ENCODE results near the gene TANK.

TANK gene

DNA sequence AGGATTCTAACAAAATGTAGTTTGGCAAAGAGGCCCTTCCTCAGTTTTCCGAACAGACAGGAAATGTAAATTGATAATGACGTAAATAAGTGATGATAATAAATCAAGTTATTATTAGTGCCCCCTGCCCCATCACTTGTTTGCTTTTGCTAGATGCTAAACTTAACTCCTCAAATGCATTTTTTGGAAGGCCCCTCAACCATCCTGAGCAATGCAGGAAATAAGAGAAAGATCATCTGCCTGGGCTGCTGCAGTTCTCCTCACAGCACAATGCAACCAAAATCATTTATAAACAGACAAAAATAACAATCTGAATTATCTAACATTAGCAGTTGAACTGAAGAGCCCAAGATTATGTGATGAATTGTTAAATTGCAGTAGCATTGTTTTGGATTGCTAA is 85.4 kb downstream of the TANK start:
- Histone ChIP-seq H3K27ac (ENCODE audit: low read depth, low read length) (peak overlapping the region; percentile 87), H3K27me3 (ENCODE audit: control insufficient read depth, low read length) (no peaks in the 10 kb centered on the region), H3K4me1 (ENCODE audit: control insufficient read depth, low read length) (peaks cover 89% of the 10 kb centered on the region), H3K9me2 (replicated peaks; ENCODE audit: control insufficient read depth, low read length) (no peaks in the 10 kb centered on the region), H3K4me3 (ENCODE audit: low read length) (peak overlapping the region; percentile 73), H4K20me1 (ENCODE audit: control insufficient read depth, insufficient read depth, low read depth, low read length) (no peaks in the 10 kb centered on the region), H3F3A (ENCODE audit: control insufficient read depth, insufficient read depth) (peaks cover 65% of the 10 kb centered on the region), H3K79me2 (ENCODE audit: control insufficient read depth, low read length) (peaks cover 20% of the 10 kb centered on the region), H3K36me3 (ENCODE audit: control insufficient read depth, low read length) (peaks cover 5% of the 10 kb centered on the region; the same call in 1 of the 2 replicates), H3K4me2 (ENCODE audit: low read length) (peak overlapping the region; percentile 88), H3K9me3 (ENCODE audit: control insufficient read depth, insufficient read depth, low read length) (no peaks in the 10 kb centered on the region)
- TF ChIP-seq, protein P1, sequence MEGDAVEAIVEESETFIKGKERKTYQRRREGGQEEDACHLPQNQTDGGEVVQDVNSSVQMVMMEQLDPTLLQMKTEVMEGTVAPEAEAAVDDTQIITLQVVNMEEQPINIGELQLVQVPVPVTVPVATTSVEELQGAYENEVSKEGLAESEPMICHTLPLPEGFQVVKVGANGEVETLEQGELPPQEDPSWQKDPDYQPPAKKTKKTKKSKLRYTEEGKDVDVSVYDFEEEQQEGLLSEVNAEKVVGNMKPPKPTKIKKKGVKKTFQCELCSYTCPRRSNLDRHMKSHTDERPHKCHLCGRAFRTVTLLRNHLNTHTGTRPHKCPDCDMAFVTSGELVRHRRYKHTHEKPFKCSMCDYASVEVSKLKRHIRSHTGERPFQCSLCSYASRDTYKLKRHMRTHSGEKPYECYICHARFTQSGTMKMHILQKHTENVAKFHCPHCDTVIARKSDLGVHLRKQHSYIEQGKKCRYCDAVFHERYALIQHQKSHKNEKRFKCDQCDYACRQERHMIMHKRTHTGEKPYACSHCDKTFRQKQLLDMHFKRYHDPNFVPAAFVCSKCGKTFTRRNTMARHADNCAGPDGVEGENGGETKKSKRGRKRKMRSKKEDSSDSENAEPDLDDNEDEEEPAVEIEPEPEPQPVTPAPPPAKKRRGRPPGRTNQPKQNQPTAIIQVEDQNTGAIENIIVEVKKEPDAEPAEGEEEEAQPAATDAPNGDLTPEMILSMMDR (IDR thresholded peaks at IDR 0.05; ENCODE audit: low read depth, low read length, poor library complexity, severe bottlenecking) = no peak
- no peak for TF ChIP-seq EZH2phosphoT487 (IDR thresholded peaks at IDR 0.05; ENCODE audit: borderline replicate concordance, low read length)

DNA sequence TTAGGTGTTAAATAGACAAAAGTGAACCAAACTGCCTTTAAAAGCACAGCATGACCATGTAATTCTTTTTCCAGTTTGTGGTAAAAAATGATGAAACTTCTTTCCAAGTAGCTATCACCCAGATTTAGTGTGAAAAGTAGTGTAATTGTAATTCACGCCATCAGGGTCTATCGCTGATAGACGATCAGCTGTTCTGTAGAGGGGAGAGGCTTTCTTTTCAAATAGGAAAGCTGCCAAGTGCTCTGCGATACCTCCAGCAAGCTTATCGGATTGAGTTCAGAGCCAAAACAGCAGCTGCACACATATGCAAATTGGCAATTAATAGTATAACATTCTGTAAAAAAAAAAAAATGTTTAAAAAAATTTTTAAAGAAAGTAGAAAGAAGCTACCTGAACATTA is 86.1 kb downstream of the TANK start:
- no peaks in the 10 kb centered on the region for H3K9me2 ChIP-seq (replicated peaks; ENCODE audit: control insufficient read depth, low read length)
- H3K27me3 ChIP-seq (ENCODE audit: control insufficient read depth, low read length) = no peaks in the 10 kb centered on the region
- H3K4me3 ChIP-seq (ENCODE audit: low read length) = peak overlapping the region; percentile 73
- no peak for TF ChIP-seq EZH2phosphoT487 (IDR thresholded peaks at IDR 0.05; ENCODE audit: borderline replicate concordance, low read length)
- TF ChIP-seq, protein P1 (IDR thresholded peaks at IDR 0.05; ENCODE audit: low read depth, low read length, poor library complexity, severe bottlenecking) = no peak
- H3K9me3 ChIP-seq (ENCODE audit: control insufficient read depth, insufficient read depth, low read length) = no peaks in the 10 kb centered on the region
- H3F3A ChIP-seq (ENCODE audit: control insufficient read depth, insufficient read depth) = peaks cover 64% of the 10 kb centered on the region
- H4K20me1 ChIP-seq (ENCODE audit: control insufficient read depth, insufficient read depth, low read depth, low read length) = no peaks in the 10 kb centered on the region
- peaks cover 5% of the 10 kb centered on the region; the same call in 1 of the 2 replicates for H3K36me3 ChIP-seq (ENCODE audit: control insufficient read depth, low read length)
- H3K27ac ChIP-seq (ENCODE audit: low read depth, low read length) = peak overlapping the region; percentile 87
- H3K79me2 ChIP-seq (ENCODE audit: control insufficient read depth, low read length) = peaks cover 20% of the 10 kb centered on the region
- H3K4me2 ChIP-seq (ENCODE audit: low read length) = peak overlapping the region; percentile 88
- H3K4me1 ChIP-seq (ENCODE audit: control insufficient read depth, low read length) = peaks cover 88% of the 10 kb centered on the region

DNA sequence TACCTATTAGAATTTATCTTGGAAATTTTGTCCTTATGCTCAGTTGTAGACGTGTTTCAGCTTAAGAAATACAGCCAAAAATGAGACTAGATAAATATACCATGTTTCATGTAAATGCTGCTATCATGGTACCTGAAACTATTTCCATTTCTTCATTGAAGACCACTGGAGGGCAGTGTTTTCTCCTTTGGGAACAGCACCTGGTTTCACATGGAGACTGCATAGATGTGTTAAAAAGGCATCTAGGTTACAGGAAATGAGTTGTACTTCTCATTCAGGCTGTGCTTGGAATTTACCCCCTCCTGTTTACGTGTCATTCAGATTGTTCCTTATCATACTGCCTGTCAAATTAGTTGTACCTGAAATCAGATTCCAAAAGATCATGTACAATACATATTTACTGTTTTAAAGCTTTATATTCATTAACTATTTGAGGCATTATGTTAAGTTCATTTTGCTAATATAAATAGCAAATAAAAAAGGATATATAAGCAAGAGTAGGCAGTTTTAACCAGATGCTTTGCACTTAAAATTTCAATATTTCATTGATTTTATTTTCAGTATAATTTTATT is 90.7 kb downstream of the TANK start:
- no peak for TF ChIP-seq EZH2phosphoT487 (IDR thresholded peaks at IDR 0.05; ENCODE audit: borderline replicate concordance, low read length)
- TF ChIP-seq, protein P1 (IDR thresholded peaks at IDR 0.05; ENCODE audit: low read depth, low read length, poor library complexity, severe bottlenecking) = peak; percentile 71
- Histone ChIP-seq H3F3A (ENCODE audit: control insufficient read depth, insufficient read depth) (peaks cover 34% of the 10 kb centered on the region), H3K9me3 (ENCODE audit: control insufficient read depth, insufficient read depth, low read length) (no peaks in the 10 kb centered on the region), H3K27me3 (ENCODE audit: control insufficient read depth, low read length) (no peaks in the 10 kb centered on the region), H4K20me1 (ENCODE audit: control insufficient read depth, insufficient read depth, low read depth, low read length) (no peaks in the 10 kb centered on the region), H3K4me1 (ENCODE audit: control insufficient read depth, low read length) (peaks cover 53% of the 10 kb centered on the region), H3K36me3 (ENCODE audit: control insufficient read depth, low read length) (peaks cover 5% of the 10 kb centered on the region; the same call in 1 of the 2 replicates), H3K9me2 (replicated peaks; ENCODE audit: control insufficient read depth, low read length) (no peaks in the 10 kb centered on the region), H3K4me2 (ENCODE audit: low read length) (peak overlapping the region; percentile 59), H3K79me2 (ENCODE audit: control insufficient read depth, low read length) (peaks cover 7% of the 10 kb centered on the region; the same call in 1 of the 2 replicates), H3K4me3 (ENCODE audit: low read length) (peak overlapping the region; percentile 39), H3K27ac (ENCODE audit: low read depth, low read length) (peak overlapping the region; percentile 72)

Measured in DOHH2 (cell line).